Germinal center (tissue), 1 donor: ENCODE measurements around the gene SLC1A2.

Experiments used
- DNase-seq: peaks from one replicate; pipeline ENCODE4 v3.0.0; 2012; ENCODE audit warnings: mixed read lengths, low spot score

Gene SLC1A2

GRCh38 chr11:35413598-35413997 lies 5.8 kb downstream of the SLC1A2 start:
- DNase-seq = no peak

- DNase-seq = no peak
Measured at GRCh38 chr11:35412285-35412684, 7.1 kb downstream of the SLC1A2 start.

- DNase-seq = no peak
Measured at GRCh38 chr11:35407041-35407440, 12.3 kb downstream of the SLC1A2 start.

GRCh38 chr11:35404388-35404775 lies 15.0 kb downstream of the SLC1A2 start:
- no peak for DNase-seq

- no peak for DNase-seq
Measured at GRCh38 chr11:35403765-35404387, 15.5 kb downstream of the SLC1A2 start.

GRCh38 chr11:35402751-35403660 lies 16.4 kb downstream of the SLC1A2 start:
- DNase-seq = no peak

GRCh38 chr11:35398881-35399280 lies 20.5 kb downstream of the SLC1A2 start:
- no peak for DNase-seq

GRCh38 chr11:35394941-35395340 lies 24.4 kb downstream of the SLC1A2 start:
- DNase-seq = no peak

GRCh38 chr11:35393098-35393497 lies 26.3 kb downstream of the SLC1A2 start:
- no peak for DNase-seq

- peak; percentile 83 for DNase-seq
Measured at GRCh38 chr11:35391922-35392688, 27.3 kb downstream of the SLC1A2 start.

GRCh38 chr11:35390737-35391682 lies 28.3 kb downstream of the SLC1A2 start:
- peak; percentile 57 for DNase-seq

GRCh38 chr11:35389897-35390465 lies 29.4 kb downstream of the SLC1A2 start:
- no peak for DNase-seq

GRCh38 chr11:35389112-35389511 lies 30.2 kb downstream of the SLC1A2 start:
- no peak for DNase-seq

- DNase-seq = no peak
Measured at GRCh38 chr11:35388061-35388460, 31.3 kb downstream of the SLC1A2 start.

- DNase-seq = no peak
Measured at GRCh38 chr11:35387111-35387982, 32.0 kb downstream of the SLC1A2 start.

GRCh38 chr11:35383953-35384352 lies 35.4 kb downstream of the SLC1A2 start:
- DNase-seq = no peak

- no peak for DNase-seq
Measured at GRCh38 chr11:35381709-35382322, 37.5 kb downstream of the SLC1A2 start.

- DNase-seq = no peak
Measured at GRCh38 chr11:35380603-35381002, 38.8 kb downstream of the SLC1A2 start.

GRCh38 chr11:35377262-35377661 lies 42.1 kb downstream of the SLC1A2 start:
- DNase-seq = no peak

- no peak for DNase-seq
Measured at GRCh38 chr11:35376613-35377012, 42.7 kb downstream of the SLC1A2 start.
